Measurements from ENCODE around the gene FXYD4.

FXYD4 gene

DNA sequence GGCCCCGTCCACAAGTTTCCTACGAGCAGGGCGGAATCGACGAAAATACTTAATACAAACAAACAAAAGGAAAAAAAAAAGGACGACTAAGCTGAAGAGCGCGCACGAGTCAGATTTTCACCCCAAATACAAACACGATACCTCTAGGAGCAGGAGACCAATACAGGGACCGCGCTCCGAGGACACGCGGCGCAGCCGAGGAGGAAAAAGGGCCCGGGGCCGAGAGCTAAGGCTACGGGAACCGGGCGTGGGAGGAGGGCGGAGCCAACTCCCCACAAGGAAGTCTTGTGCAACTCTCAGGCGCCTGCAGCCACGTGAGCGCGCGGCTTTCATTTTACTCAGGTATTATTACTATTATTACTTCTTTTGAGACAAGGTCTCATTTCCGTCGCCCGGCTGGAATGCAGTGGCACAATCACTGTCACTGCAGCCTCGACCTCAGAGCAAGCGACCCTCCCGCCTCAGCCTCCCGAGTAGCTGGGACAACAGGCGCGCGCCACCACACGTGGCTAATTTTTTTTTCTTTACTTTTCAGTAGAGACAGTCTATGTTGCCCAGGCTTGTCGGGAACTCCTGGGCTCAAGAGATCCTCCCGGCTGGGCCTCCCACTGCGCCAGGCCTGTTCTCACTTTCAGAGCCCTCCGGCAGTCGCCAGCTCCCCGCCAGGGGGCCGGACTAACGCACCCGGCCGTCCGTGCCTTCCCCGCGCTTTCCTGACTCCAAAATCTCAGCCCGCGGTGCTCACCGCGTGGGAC, 36.3 kb downstream of the FXYD4 start:
- Histone ChIP-seq H2BK120ac (ENCODE audit: insufficient read depth, low read length, poor library complexity) (peak overlapping the region; percentile 83), H3K14ac (ENCODE audit: low read length) (peak overlapping the region; percentile 97), H3K36me3 (ENCODE audit: control insufficient read depth in 1 of 2, insufficient read depth in 2 of 2, low read length in 2 of 2) (peaks cover 4 to 10% of the 10 kb centered on the region in 2 experiments), H3K4me2 (ENCODE audit: low read length) (peak overlapping the region; percentile 78), H2AFZ (ENCODE audit: insufficient read depth, low read length, poor library complexity) (peak overlapping the region; percentile 79), H4K12ac (ENCODE audit: low read depth, low read length) (peak overlapping the region; percentile 73), H3K23ac (ENCODE audit: low read length) (no peak overlapping the region), H2BK12ac (ENCODE audit: low read length) (no peak overlapping the region), H3K27ac (ENCODE audit: low read depth, low read length) (peak overlapping the region; percentile 93), H2AK5ac (ENCODE audit: low read length) (peak overlapping the region; percentile 90), H3K9me3 (ENCODE audit: insufficient read depth, low read depth, low read length) (no peaks in the 10 kb centered on the region), H3K79me1 (ENCODE audit: low read length) (peaks cover 21% of the 10 kb centered on the region), H3K4me3 (ENCODE audit: low read depth, low read length) (peak overlapping the region; percentile 86), H3K79me2 (ENCODE audit: control insufficient read depth, insufficient read depth, low read length, poor library complexity) (peaks cover 35% of the 10 kb centered on the region), H3K27me3 (ENCODE audit: insufficient read depth, low read length) (no peaks in the 10 kb centered on the region), H3K4me1 (ENCODE audit: control insufficient read depth in 1 of 2, insufficient read depth in 2 of 2, low read length in 2 of 2) (peaks cover 8 to 13% of the 10 kb centered on the region in 2 experiments), H3K9ac (ENCODE audit: low read length) (peak overlapping the region; percentile 90), H4K8ac (ENCODE audit: low read depth, low read length) (peak overlapping the region; percentile 74), H3K18ac (ENCODE audit: low read length) (peak overlapping the region; percentile 90), H3K4ac (ENCODE audit: low read depth, low read length) (peak overlapping the region; percentile 95), H2BK5ac (ENCODE audit: low read depth, low read length, poor library complexity) (peak overlapping the region; percentile 95), H4K91ac (ENCODE audit: low read depth, low read length) (peak overlapping the region; percentile 96)
- DNase-seq = peak; percentile 98
- no CpG with 5 or more reads among the region's 56 CpGs for WGBS (ENCODE audit: extremely low coverage, insufficient coverage, insufficient read length)

DNA sequence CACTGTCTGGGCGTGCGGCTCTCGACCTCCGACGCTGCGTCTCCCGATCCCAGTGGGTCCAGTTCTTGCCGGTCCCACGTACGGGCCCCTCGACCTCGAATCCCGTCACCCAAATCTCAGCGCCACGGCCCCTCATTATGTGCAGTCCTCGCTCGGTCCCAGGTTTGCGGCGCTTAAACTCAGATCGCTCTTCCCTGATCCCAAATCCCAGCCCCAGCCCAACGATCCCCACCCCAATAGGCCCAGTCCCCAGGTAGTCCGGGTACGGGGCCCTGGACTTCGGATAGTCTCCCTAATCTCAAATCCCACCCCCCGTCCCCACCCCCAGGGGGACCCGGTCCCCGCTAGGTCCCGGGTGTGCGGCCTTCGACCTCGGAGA, 36.9 kb downstream of the FXYD4 start:
- WGBS (ENCODE audit: extremely low coverage, insufficient coverage, insufficient read length) = no CpG with 5 or more reads among the region's 31 CpGs

DNA sequence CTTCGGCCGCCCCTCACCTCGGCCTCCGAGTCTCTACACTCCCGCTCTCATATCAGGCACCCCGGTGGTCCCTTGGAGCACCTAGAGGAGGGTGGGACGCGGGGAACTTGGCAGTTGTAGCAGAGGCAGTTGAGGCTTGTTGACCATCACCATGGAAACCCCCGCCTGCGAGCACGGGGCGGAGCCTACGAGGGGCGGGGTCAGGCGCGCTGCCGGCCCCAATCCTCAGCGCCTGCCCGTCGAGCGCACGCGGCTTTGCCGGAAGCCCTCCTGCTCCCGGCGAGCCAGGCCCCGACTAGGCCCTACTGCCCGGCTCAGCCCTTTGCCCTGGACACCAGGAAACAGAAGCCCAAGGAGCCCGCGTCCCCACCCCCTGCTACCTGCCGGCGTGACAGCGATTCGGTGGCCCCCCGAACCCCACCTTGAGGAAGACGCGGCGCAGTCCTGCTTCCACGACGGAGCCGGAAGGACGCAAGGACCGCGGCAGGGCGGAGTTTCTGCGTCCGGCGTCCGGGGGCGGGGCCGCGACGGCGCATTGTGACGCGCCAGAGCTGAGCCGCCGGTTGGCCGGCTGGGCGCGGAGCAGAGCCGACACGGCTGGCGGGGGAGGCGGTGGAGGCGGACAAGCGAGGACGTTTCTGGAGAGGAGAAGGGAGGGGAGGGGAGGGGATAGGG, 37.4 kb downstream of the FXYD4 start, which contains the start of gene HNRNPF:
Gene HNRNPF, minus strand, starts transcription at position 477 of the 675 bp plus-strand sequence. CDS start 21,302 bp downstream, outside the sequence.
- Histone ChIP-seq H3K9me3 (ENCODE audit: insufficient read depth, low read depth, low read length) (no peaks in the 10 kb centered on the region), H3K79me1 (ENCODE audit: low read length) (peaks cover 21% of the 10 kb centered on the region), H3K9ac (ENCODE audit: low read length) (peak within 1 kb of the TSS; percentile 82), H4K12ac (ENCODE audit: low read depth, low read length) (peak within 1 kb of the TSS; percentile 91), H3K27me3 (ENCODE audit: insufficient read depth, low read length) (no peaks in the 10 kb centered on the region), H3K4ac (ENCODE audit: low read depth, low read length) (peak within 1 kb of the TSS; percentile 95), H3K14ac (ENCODE audit: low read length) (peak within 1 kb of the TSS; percentile 91), H4K8ac (ENCODE audit: low read depth, low read length) (peak within 1 kb of the TSS; percentile 95), H2BK12ac (ENCODE audit: low read length) (peak within 1 kb of the TSS; percentile 61), H3K4me3 (ENCODE audit: low read depth, low read length) (peak within 1 kb of the TSS; percentile 79), H3K18ac (ENCODE audit: low read length) (peak within 1 kb of the TSS; percentile 86), H3K79me2 (ENCODE audit: control insufficient read depth, insufficient read depth, low read length, poor library complexity) (peaks cover 29% of the 10 kb centered on the region), H3K36me3 (ENCODE audit: control insufficient read depth in 1 of 2, insufficient read depth in 2 of 2, low read length in 2 of 2) (peaks cover 2 to 4% of the 10 kb centered on the region in 2 experiments), H2BK120ac (ENCODE audit: insufficient read depth, low read length, poor library complexity) (peak within 1 kb of the TSS; percentile 97), H2AK5ac (ENCODE audit: low read length) (peak within 1 kb of the TSS; percentile 91), H3K4me2 (ENCODE audit: low read length) (peak within 1 kb of the TSS; percentile 78), H2AFZ (ENCODE audit: insufficient read depth, low read length, poor library complexity) (peak within 1 kb of the TSS; percentile 71), H2BK5ac (ENCODE audit: low read depth, low read length, poor library complexity) (peak within 1 kb of the TSS; percentile 84), H4K91ac (ENCODE audit: low read depth, low read length) (peak within 1 kb of the TSS; percentile 91), H3K27ac (ENCODE audit: low read depth, low read length) (peak within 1 kb of the TSS; percentile 95), H3K23ac (ENCODE audit: low read length) (no peak within 1 kb of the TSS), H3K4me1 (ENCODE audit: control insufficient read depth in 1 of 2, insufficient read depth in 2 of 2, low read length in 2 of 2) (peaks cover 12 to 13% of the 10 kb centered on the region in 2 experiments)
- DNase-seq = peak; percentile 98
- WGBS (ENCODE audit: extremely low coverage, insufficient coverage, insufficient read length) = no CpG with 5 or more reads among the region's 68 CpGs

More for the DNA sequence above, 36.9 kb downstream of the FXYD4 start:
- peaks cover 32% of the 10 kb centered on the region for H3K79me2 ChIP-seq (ENCODE audit: control insufficient read depth, insufficient read depth, low read length, poor library complexity)
- no peak for DNase-seq
- no peak overlapping the region for H3K23ac ChIP-seq (ENCODE audit: low read length)
- H2BK120ac ChIP-seq (ENCODE audit: insufficient read depth, low read length, poor library complexity) = no peak overlapping the region
- no peak overlapping the region for H4K91ac ChIP-seq (ENCODE audit: low read depth, low read length)
- H3K27ac ChIP-seq (ENCODE audit: low read depth, low read length) = peak overlapping the region; percentile 11
- H3K36me3 ChIP-seq (ENCODE audit: control insufficient read depth in 1 of 2, insufficient read depth in 2 of 2, low read length in 2 of 2) = peaks cover 4 to 7% of the 10 kb centered on the region in 2 experiments
- no peak overlapping the region for H4K12ac ChIP-seq (ENCODE audit: low read depth, low read length)
- H3K79me1 ChIP-seq (ENCODE audit: low read length) = peaks cover 21% of the 10 kb centered on the region
- H2AFZ ChIP-seq (ENCODE audit: insufficient read depth, low read length, poor library complexity) = peak overlapping the region; percentile 3
- H3K4me3 ChIP-seq (ENCODE audit: low read depth, low read length) = peak overlapping the region; percentile 79
- H3K9me3 ChIP-seq (ENCODE audit: insufficient read depth, low read depth, low read length) = no peaks in the 10 kb centered on the region
- H3K27me3 ChIP-seq (ENCODE audit: insufficient read depth, low read length) = no peaks in the 10 kb centered on the region
- H3K9ac ChIP-seq (ENCODE audit: low read length) = peak overlapping the region; percentile 34
- H3K4me2 ChIP-seq (ENCODE audit: low read length) = peak overlapping the region; percentile 78
- H3K4ac ChIP-seq (ENCODE audit: low read depth, low read length) = peak overlapping the region; percentile 10
- H2BK5ac ChIP-seq (ENCODE audit: low read depth, low read length, poor library complexity) = peak overlapping the region; percentile 2
- peak overlapping the region; percentile 10 for H2AK5ac ChIP-seq (ENCODE audit: low read length)
- H4K8ac ChIP-seq (ENCODE audit: low read depth, low read length) = peak overlapping the region; percentile 74
- H3K4me1 ChIP-seq (ENCODE audit: control insufficient read depth in 1 of 2, insufficient read depth in 2 of 2, low read length in 2 of 2) = peaks cover 9 to 12% of the 10 kb centered on the region in 2 experiments
- H2BK12ac ChIP-seq (ENCODE audit: low read length) = no peak overlapping the region
- peak overlapping the region; percentile 22 for H3K18ac ChIP-seq (ENCODE audit: low read length)
- no peak overlapping the region for H3K14ac ChIP-seq (ENCODE audit: low read length)

DNA sequence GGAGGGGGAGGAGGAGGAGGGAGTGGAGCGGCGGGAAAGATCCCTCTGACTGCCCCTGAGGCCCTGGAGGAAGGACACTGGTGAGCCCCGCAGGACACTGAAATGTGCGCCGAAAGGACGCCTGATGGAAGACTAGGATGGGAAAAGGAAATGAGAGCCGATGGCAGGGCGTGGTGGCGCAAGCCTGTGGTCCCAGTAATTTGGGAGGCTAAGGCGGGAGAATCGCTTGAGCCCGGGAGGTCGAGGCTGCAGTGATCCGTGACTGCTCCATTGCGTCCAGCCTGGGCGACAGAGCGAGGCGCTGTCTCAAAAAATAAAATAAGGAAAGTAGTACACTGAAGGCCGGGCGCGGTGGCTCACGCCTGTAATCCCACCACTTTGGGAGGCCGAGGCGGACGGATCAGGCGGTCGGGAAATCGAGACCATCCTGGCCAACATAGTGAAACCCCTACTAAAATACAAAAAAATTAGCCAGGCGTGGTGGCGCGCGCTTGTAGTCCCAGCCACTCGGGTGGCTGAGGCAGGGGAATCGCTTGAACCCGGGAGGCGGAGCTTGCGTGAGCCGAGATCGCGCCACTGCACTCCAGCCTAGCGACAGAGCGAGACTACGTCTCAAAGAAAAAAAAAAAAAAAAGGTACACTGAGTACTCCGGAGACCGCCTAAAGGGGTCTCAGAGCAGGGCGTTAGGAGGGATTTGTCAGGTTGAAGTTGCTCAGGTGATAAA, 38.1 kb downstream of the FXYD4 start:
- peak overlapping the region; percentile 95 for H3K4ac ChIP-seq (ENCODE audit: low read depth, low read length)
- peak; percentile 33 to 57 for DNase-seq
- H3K9me3 ChIP-seq (ENCODE audit: insufficient read depth, low read depth, low read length) = no peaks in the 10 kb centered on the region
- peaks cover 21% of the 10 kb centered on the region for H3K79me1 ChIP-seq (ENCODE audit: low read length)
- H3K36me3 ChIP-seq (ENCODE audit: control insufficient read depth in 1 of 2, insufficient read depth in 2 of 2, low read length in 2 of 2) = peaks cover 0 to 2% of the 10 kb centered on the region in 2 experiments
- H3K79me2 ChIP-seq (ENCODE audit: control insufficient read depth, insufficient read depth, low read length, poor library complexity) = peaks cover 26% of the 10 kb centered on the region
- H3K4me3 ChIP-seq (ENCODE audit: low read depth, low read length) = peak overlapping the region; percentile 68
- no peak overlapping the region for H3K23ac ChIP-seq (ENCODE audit: low read length)
- peak overlapping the region; percentile 91 for H4K91ac ChIP-seq (ENCODE audit: low read depth, low read length)
- peak overlapping the region; percentile 71 for H2AFZ ChIP-seq (ENCODE audit: insufficient read depth, low read length, poor library complexity)
- WGBS (ENCODE audit: extremely low coverage, insufficient coverage, insufficient read length) = no CpG with 5 or more reads among the region's 46 CpGs
- no peaks in the 10 kb centered on the region for H3K27me3 ChIP-seq (ENCODE audit: insufficient read depth, low read length)
- peak overlapping the region; percentile 82 for H3K27ac ChIP-seq (ENCODE audit: low read depth, low read length)
- H2BK12ac ChIP-seq (ENCODE audit: low read length) = peak overlapping the region; percentile 61
- peak overlapping the region; percentile 92 for H4K8ac ChIP-seq (ENCODE audit: low read depth, low read length)
- peak overlapping the region; percentile 97 for H2BK120ac ChIP-seq (ENCODE audit: insufficient read depth, low read length, poor library complexity)
- peak overlapping the region; percentile 86 for H3K18ac ChIP-seq (ENCODE audit: low read length)
- H3K9ac ChIP-seq (ENCODE audit: low read length) = peak overlapping the region; percentile 43
- peak overlapping the region; percentile 61 for H2BK5ac ChIP-seq (ENCODE audit: low read depth, low read length, poor library complexity)
- H2AK5ac ChIP-seq (ENCODE audit: low read length) = peak overlapping the region; percentile 91
- H3K14ac ChIP-seq (ENCODE audit: low read length) = peak overlapping the region; percentile 91
- H3K4me2 ChIP-seq (ENCODE audit: low read length) = peak overlapping the region; percentile 70
- H3K4me1 ChIP-seq (ENCODE audit: control insufficient read depth in 1 of 2, insufficient read depth in 2 of 2, low read length in 2 of 2) = peaks cover 12 to 13% of the 10 kb centered on the region in 2 experiments
- peak overlapping the region; percentile 91 for H4K12ac ChIP-seq (ENCODE audit: low read depth, low read length)
